ENCODE measurements around the gene KCMF1.

DNA sequence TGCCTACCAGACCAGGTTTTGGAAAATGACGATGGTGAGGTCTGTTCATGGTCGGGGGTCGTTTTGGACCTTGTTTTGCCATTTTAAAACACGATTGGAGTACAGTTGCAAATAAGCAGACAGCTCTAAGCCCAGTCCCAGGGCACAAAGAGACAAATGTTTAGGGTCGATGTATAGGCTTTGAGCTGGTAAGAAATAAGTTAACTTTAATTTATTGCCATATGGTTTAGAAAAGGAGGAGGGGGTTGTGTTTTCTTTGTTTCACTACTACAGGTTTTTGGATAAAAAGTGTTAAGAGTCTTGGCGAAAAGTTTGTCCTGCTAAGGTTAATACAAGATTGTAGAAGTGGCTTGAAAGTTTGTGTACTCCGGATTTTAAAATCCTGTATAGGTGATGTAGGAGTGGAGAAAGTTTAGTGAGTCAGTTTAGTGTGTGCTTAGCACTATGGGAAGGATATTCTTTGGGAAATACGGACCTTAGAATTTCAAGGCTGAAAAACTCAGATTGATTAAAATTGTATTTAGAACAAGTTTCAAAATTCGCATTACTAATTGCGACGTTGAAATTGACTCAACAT is 1.3 kb downstream of the KCMF1 start:
- TF ChIP-seq CTCF (IDR thresholded peaks at IDR 0.05): no peak
- TF ChIP-seq EZH2 (IDR thresholded peaks at IDR 0.05; ENCODE audit: borderline replicate concordance, insufficient read depth, low read depth, low read length, poor library complexity, severe bottlenecking): no peak
